Measurements from ENCODE around the gene EPC2.

- no peak for TF ChIP-seq POLR2A (IDR thresholded peaks at IDR 0.05; ENCODE audit: low read depth, low read length)
- TF ChIP-seq POLR2AphosphoS5 (IDR thresholded peaks at IDR 0.05; ENCODE audit: low read depth, low read length): no peak
- no peak for TF ChIP-seq SPI1 (IDR thresholded peaks at IDR 0.05; ENCODE audit: low read depth, low read length)
Observed at GRCh38 chr2:148596018-148596417, 48.5 kb upstream of the EPC2 start.
